Measurements from ENCODE around the gene QPCT. TPM values are rescaled to one million over a fixed set of nuclear protein-coding genes. Genes with fewer than 3 reads are reported as not detected.
"Not testable (repeated sequence)": the region's sequence is repeated elsewhere in the genome, so short reads cannot be mapped to it uniquely, and the experiment has no call there.

QPCT gene
- total RNA-seq, 1 donor from 2014 or later: not detected

- Mint-ChIP-seq H3K27me3 (ENCODE audit: unreplicated experiment) (peaks cover 2% of the 10 kb centered on the region), H3K4me3 (ENCODE audit: unreplicated experiment) (no peak overlapping the region), H3K4me1 (ENCODE audit: unreplicated experiment) (peaks cover 5% of the 10 kb centered on the region), H3K27ac (ENCODE audit: unreplicated experiment) (no peak overlapping the region), H3K36me3 (ENCODE audit: unreplicated experiment) (no peaks in the 10 kb centered on the region), H3K9me3 (ENCODE audit: unreplicated experiment) (no peaks in the 10 kb centered on the region)
- DNase-seq (ENCODE audit: extremely low spot score, unreplicated experiment): no peak
- no peak for TF ChIP-seq CTCF (IDR thresholded peaks at IDR 0.05)
Measured at GRCh38 chr2:37400041-37400440, 55.6 kb downstream of the QPCT start.

GRCh38 chr2:37402636-37403035 is 58.2 kb downstream of the QPCT start:
- H3K4me3 Mint-ChIP-seq (ENCODE audit: unreplicated experiment): no peak overlapping the region
- TF ChIP-seq CTCF (IDR thresholded peaks at IDR 0.05): no peak
- no peak overlapping the region for H3K27ac Mint-ChIP-seq (ENCODE audit: unreplicated experiment)
- H3K27me3 Mint-ChIP-seq (ENCODE audit: unreplicated experiment): no peaks in the 10 kb centered on the region
- no peaks in the 10 kb centered on the region for H3K9me3 Mint-ChIP-seq (ENCODE audit: unreplicated experiment)
- H3K4me1 Mint-ChIP-seq (ENCODE audit: unreplicated experiment): no peaks in the 10 kb centered on the region
- no peak for DNase-seq (ENCODE audit: extremely low spot score, unreplicated experiment)
- H3K36me3 Mint-ChIP-seq (ENCODE audit: unreplicated experiment): no peaks in the 10 kb centered on the region

- H3K36me3 Mint-ChIP-seq (ENCODE audit: unreplicated experiment): no peaks in the 10 kb centered on the region
- no peak for DNase-seq (ENCODE audit: extremely low spot score, unreplicated experiment)
- H3K9me3 Mint-ChIP-seq (ENCODE audit: unreplicated experiment): no peaks in the 10 kb centered on the region
- no peak for TF ChIP-seq CTCF (IDR thresholded peaks at IDR 0.05)
- H3K4me1 Mint-ChIP-seq (ENCODE audit: unreplicated experiment): no peaks in the 10 kb centered on the region
- H3K27me3 Mint-ChIP-seq (ENCODE audit: unreplicated experiment): no peaks in the 10 kb centered on the region
- no peak overlapping the region for H3K4me3 Mint-ChIP-seq (ENCODE audit: unreplicated experiment)
- no peak overlapping the region for H3K27ac Mint-ChIP-seq (ENCODE audit: unreplicated experiment)
Measured at GRCh38 chr2:37405781-37406180, 61.4 kb downstream of the QPCT start.

GRCh38 chr2:37412231-37412630 is 67.8 kb downstream of the QPCT start:
- DNase-seq (ENCODE audit: extremely low spot score, unreplicated experiment): no peak
- no peaks in the 10 kb centered on the region for H3K27me3 Mint-ChIP-seq (ENCODE audit: unreplicated experiment)

GRCh38 chr2:37413911-37414469 is 69.6 kb downstream of the QPCT start:
- not testable (repeated sequence) for DNase-seq (ENCODE audit: extremely low spot score, unreplicated experiment); H3K9me3 Mint-ChIP-seq (ENCODE audit: unreplicated experiment); H3K27me3 Mint-ChIP-seq (ENCODE audit: unreplicated experiment); H3K4me3 Mint-ChIP-seq (ENCODE audit: unreplicated experiment); H3K36me3 Mint-ChIP-seq (ENCODE audit: unreplicated experiment); H3K27ac Mint-ChIP-seq (ENCODE audit: unreplicated experiment)
- peaks cover 33% of the 10 kb centered on the region for H3K4me1 Mint-ChIP-seq (ENCODE audit: unreplicated experiment)

More at GRCh38 chr2:37412231-37412630, 67.8 kb downstream of the QPCT start:
- H3K36me3 Mint-ChIP-seq (ENCODE audit: unreplicated experiment): no peaks in the 10 kb centered on the region
- no peak overlapping the region for H3K4me3 Mint-ChIP-seq (ENCODE audit: unreplicated experiment)
- peaks cover 19% of the 10 kb centered on the region for H3K4me1 Mint-ChIP-seq (ENCODE audit: unreplicated experiment)
- TF ChIP-seq CTCF (IDR thresholded peaks at IDR 0.05): no peak
- no peaks in the 10 kb centered on the region for H3K9me3 Mint-ChIP-seq (ENCODE audit: unreplicated experiment)
- no peak overlapping the region for H3K27ac Mint-ChIP-seq (ENCODE audit: unreplicated experiment)

Measured in osteocyte (in vitro differentiated cells).